Measurements from ENCODE around the gene SLC36A2.

DNA sequence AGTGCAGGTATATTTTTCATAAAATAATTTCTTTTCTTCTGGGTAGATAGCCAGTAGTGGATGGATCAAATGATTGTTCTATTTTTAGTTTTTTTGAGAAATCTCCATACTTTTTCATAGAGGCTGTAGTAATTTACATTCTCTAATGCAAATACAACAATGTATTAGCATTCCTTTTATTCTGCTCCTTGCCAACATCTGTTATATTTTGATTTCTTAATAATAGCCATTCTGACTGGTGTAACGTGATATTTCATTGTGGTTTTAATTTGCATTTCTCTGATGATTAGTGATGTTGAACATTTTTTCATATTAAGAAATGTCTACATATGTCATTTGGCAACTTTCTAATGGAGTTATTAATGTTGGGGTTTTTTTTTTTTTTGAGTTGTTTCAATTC, 27.2 kb upstream of the SLC36A2 start:
- TF ChIP-seq EZH2phosphoT487 (IDR thresholded peaks at IDR 0.05; ENCODE audit: low read length): no peak
- TF ChIP-seq CTCF (IDR thresholded peaks at IDR 0.05; ENCODE audit: low read length): no peak
- TF ChIP-seq EZH2 (optimal IDR thresholded peaks at IDR 0.05; ENCODE audit: low read depth, low read length): no peak

Data from MM.1S (cell line).